ENCODE results near the gene IP6K1.

GRCh38 chr3:49683162-49683561 lies 103.2 kb downstream of the IP6K1 start:
- TF ChIP-seq CTCF (conservative IDR thresholded peaks at IDR 0.05; ENCODE audit: low read depth in 2 of 2) (no peak), POLR2AphosphoS5 (IDR thresholded peaks at IDR 0.05; ENCODE audit: low read depth) (no peak), ZNF462 (CRISPR knock-in tag; IDR thresholded peaks at IDR 0.05) (no peak), REST (IDR thresholded peaks at IDR 0.05; ENCODE audit: unreplicated experiment) (no peak), EZH2phosphoT487 (IDR thresholded peaks at IDR 0.05; ENCODE audit: unreplicated experiment) (no peak), JUNB (IDR thresholded peaks at IDR 0.05; ENCODE audit: unreplicated experiment) (no peak)

All from GM23338 (cell line).